ENCODE results near the gene ADAMTS19.

Gene ADAMTS19

GRCh38 chr5:129670957-129671500, 210.9 kb downstream of the ADAMTS19 start:
- no peak for DNase-seq (ENCODE audit: low read depth in 2 of 2)

GRCh38 chr5:129672006-129672405, 211.9 kb downstream of the ADAMTS19 start:
- no peak for DNase-seq (ENCODE audit: low read depth in 2 of 2)

- no peak for DNase-seq (ENCODE audit: low read depth in 2 of 2)
Observed at GRCh38 chr5:129679671-129680070, 219.6 kb downstream of the ADAMTS19 start.

- DNase-seq (ENCODE audit: low read depth in 2 of 2): no peak
Observed at GRCh38 chr5:129687941-129688340, 227.8 kb downstream of the ADAMTS19 start.

GRCh38 chr5:129689045-129689444, 228.9 kb downstream of the ADAMTS19 start:
- DNase-seq (ENCODE audit: low read depth in 2 of 2): no peak

- no peak for DNase-seq (ENCODE audit: low read depth in 2 of 2)
Observed at GRCh38 chr5:129691220-129691619, 231.1 kb downstream of the ADAMTS19 start.

- DNase-seq (ENCODE audit: low read depth in 2 of 2): no peak
Observed at GRCh38 chr5:129696636-129697035, 236.5 kb downstream of the ADAMTS19 start.

GRCh38 chr5:129698661-129699060, 238.6 kb downstream of the ADAMTS19 start:
- DNase-seq (ENCODE audit: low read depth in 2 of 2): no peak

- DNase-seq (ENCODE audit: low read depth in 2 of 2): no peak
Observed at GRCh38 chr5:129716235-129716634, 256.1 kb downstream of the ADAMTS19 start.

- DNase-seq (ENCODE audit: low read depth in 2 of 2): no peak
Observed at GRCh38 chr5:129716651-129717050, 256.6 kb downstream of the ADAMTS19 start.

GRCh38 chr5:129717751-129718310, 257.7 kb downstream of the ADAMTS19 start:
- DNase-seq (ENCODE audit: low read depth in 2 of 2): no peak

- DNase-seq (ENCODE audit: low read depth in 2 of 2): no peak
Observed at GRCh38 chr5:129718471-129719090, 258.5 kb downstream of the ADAMTS19 start.

- no peak for DNase-seq (ENCODE audit: low read depth in 2 of 2)
Observed at GRCh38 chr5:129724222-129724621, 264.1 kb downstream of the ADAMTS19 start.

GRCh38 chr5:129724647-129725046, 264.5 kb downstream of the ADAMTS19 start:
- DNase-seq (ENCODE audit: low read depth in 2 of 2): no peak

GRCh38 chr5:129739773-129740172, 279.7 kb downstream of the ADAMTS19 start:
- DNase-seq (ENCODE audit: low read depth in 2 of 2): no peak

GRCh38 chr5:129743541-129744187, 283.6 kb downstream of the ADAMTS19 start:
- no peak for DNase-seq (ENCODE audit: low read depth in 2 of 2)

- DNase-seq (ENCODE audit: low read depth in 2 of 2): no peak
Observed at GRCh38 chr5:129745997-129746396, 285.9 kb downstream of the ADAMTS19 start.

- DNase-seq (ENCODE audit: low read depth in 2 of 2): no peak
Observed at GRCh38 chr5:129746876-129747275, 286.8 kb downstream of the ADAMTS19 start.

- DNase-seq (ENCODE audit: low read depth in 2 of 2): no peak
Observed at GRCh38 chr5:129747572-129748407, 287.7 kb downstream of the ADAMTS19 start, which contains the start of gene MINAR2. MINAR2 (plus strand) TSS chr5:129748094; CDS start chr5:129748191, 97 bp downstream.

- no peak for DNase-seq (ENCODE audit: low read depth in 2 of 2)
Observed at GRCh38 chr5:129748913-129749880, 289.1 kb downstream of the ADAMTS19 start.

All from activated CD4-positive, alpha-beta T cell treated with anti-CD3 and anti-CD28 coated beads for 24 hours (primary cell).